ENCODE data around the gene ANKMY2.

The ANKMY2 gene

GRCh38 chr7:16583834-16584233 is 61.7 kb downstream of the ANKMY2 start:
- no peak for DNase-seq (ENCODE audit: low spot score)

- no peak for DNase-seq (ENCODE audit: low spot score)
Measured at GRCh38 chr7:16581286-16581685, 64.3 kb downstream of the ANKMY2 start.

GRCh38 chr7:16579216-16579615 is 66.3 kb downstream of the ANKMY2 start:
- no peak for DNase-seq (ENCODE audit: low spot score)

GRCh38 chr7:16571941-16572340 is 73.6 kb downstream of the ANKMY2 start:
- DNase-seq (ENCODE audit: low spot score) = no peak

- DNase-seq (ENCODE audit: low spot score) = peak; percentile 56
Measured at GRCh38 chr7:16564909-16565426, 80.6 kb downstream of the ANKMY2 start.

GRCh38 chr7:16564023-16564380 is 81.6 kb downstream of the ANKMY2 start:
- no peak for DNase-seq (ENCODE audit: low spot score)

- DNase-seq (ENCODE audit: low spot score) = no peak
Measured at GRCh38 chr7:16563281-16564022, 82.1 kb downstream of the ANKMY2 start.

GRCh38 chr7:16562456-16563220 is 82.9 kb downstream of the ANKMY2 start:
- DNase-seq (ENCODE audit: low spot score) = no peak

- no peak for DNase-seq (ENCODE audit: low spot score)
Measured at GRCh38 chr7:16561943-16562342, 83.6 kb downstream of the ANKMY2 start.

- DNase-seq (ENCODE audit: low spot score) = no peak
Measured at GRCh38 chr7:16559497-16560179, 85.9 kb downstream of the ANKMY2 start.

GRCh38 chr7:16558761-16559302 is 86.7 kb downstream of the ANKMY2 start:
- no peak for DNase-seq (ENCODE audit: low spot score)

- DNase-seq (ENCODE audit: low spot score) = no peak
Measured at GRCh38 chr7:16556359-16556758, 89.2 kb downstream of the ANKMY2 start.

- DNase-seq (ENCODE audit: low spot score) = no peak
Measured at GRCh38 chr7:16554518-16555236, 90.9 kb downstream of the ANKMY2 start.

GRCh38 chr7:16550671-16551070 is 94.9 kb downstream of the ANKMY2 start:
- no peak for DNase-seq (ENCODE audit: low spot score)

Data from SK-N-DZ (cell line).